ENCODE measurements around the gene ATG4B.

- TF ChIP-seq POLR2A (conservative IDR thresholded peaks at IDR 0.05) (no peak), CTCF (IDR thresholded peaks at IDR 0.05 in 2 of 3, conservative IDR thresholded peaks at IDR 0.05 in 1 of 3; ENCODE audit: insufficient read depth in 2 of 3, low read depth in 1 of 3, low read length in 3 of 3) (peak; percentile 24 to 50 (median 38); a peak in 3 of 6 replicates), ADNP (tag; IDR thresholded peaks at IDR 0.05) (no peak), NR2C1 (IDR thresholded peaks at IDR 0.05) (no peak), NR2C1 (tag; IDR thresholded peaks at IDR 0.05) (no peak), KLF16 (IDR thresholded peaks at IDR 0.05) (no peak), STAT6 (CRISPR knock-in tag; IDR thresholded peaks at IDR 0.05) (no peak)
These were observed 39.0 kb upstream of the ATG4B start for GRCh38 chr2:241598487-241598886.
